Loucy (cell line): ENCODE results near the gene PACRG.

ENCODE experiments used
- H2AFZ ChIP-seq: fragments of 200-600 bp; sonication (generic); 2 replicates; pipeline ENCODE4 v1.6.0; 2016; ENCODE audit warnings: antibody characterized with exemption, mild to moderate bottlenecking, low read length, moderate library complexity
- H3F3A ChIP-seq: fragments of 200-600 bp; 2 replicates; pipeline ENCODE4 v1.6.0; 2016; ENCODE audit warnings: antibody characterized with exemption, low read depth, mild to moderate bottlenecking
- H3K27me3 ChIP-seq: fragments of 200-600 bp; sonication (generic); 2 replicates; pipeline ENCODE4 v1.6.1; 2014; ENCODE audit warnings: low read length, mild to moderate bottlenecking; ENCODE audit not compliant: insufficient read depth, poor library complexity, severe bottlenecking
- H3K36me3 ChIP-seq: fragments of 200-600 bp; sonication (generic); 2 replicates; pipeline ENCODE4 v1.6.1; 2016; ENCODE audit warnings: low read length; ENCODE audit not compliant: insufficient read depth
- H3K4me1 ChIP-seq: fragments of 200-600 bp; sonication (generic); 2 replicates; pipeline ENCODE4 v1.5.1; 2014; ENCODE audit warnings: low read length, mild to moderate bottlenecking; ENCODE audit not compliant: insufficient read depth, poor library complexity, severe bottlenecking
- H3K4me2 ChIP-seq: fragments of 200-600 bp; sonication (generic); 2 replicates; pipeline ENCODE4 v1.6.0; 2014; ENCODE audit warnings: antibody characterized with exemption, low read length, low read depth, mild to moderate bottlenecking; ENCODE audit not compliant: poor library complexity, severe bottlenecking
- H3K4me3 ChIP-seq: fragments of 200-600 bp; sonication (generic); 2 replicates; pipeline ENCODE4 v1.5.1; 2014; ENCODE audit warnings: low read length, mild to moderate bottlenecking, mixed read lengths; ENCODE audit not compliant: poor library complexity, severe bottlenecking
- H3K79me2 ChIP-seq: fragments of 200-600 bp; sonication (generic); 2 replicates; pipeline ENCODE4 v1.6.1; 2014; ENCODE audit warnings: low read length; ENCODE audit not compliant: insufficient read depth
- H3K9ac ChIP-seq: fragments of 200-600 bp; sonication (generic); 2 replicates; pipeline ENCODE4 v1.6.0; 2014; ENCODE audit warnings: mild to moderate bottlenecking, low read depth, low read length, moderate library complexity; ENCODE audit not compliant: poor library complexity, severe bottlenecking
- H3K9me2 ChIP-seq: fragments of 200-600 bp; sonication (generic); replicated peaks from 2 replicates; pipeline ENCODE4 v1.6.1; 2016; ENCODE audit warnings: low read depth, low read length, mixed read lengths
- H3K9me3 ChIP-seq: fragments of 200-600 bp; sonication (generic); 2 replicates; pipeline ENCODE4 v1.6.1; 2014; ENCODE audit warnings: mild to moderate bottlenecking, antibody characterized with exemption, low read length, low read depth; ENCODE audit not compliant: insufficient read depth
- H4K20me1 ChIP-seq: fragments of 200-600 bp; sonication (generic); 2 replicates; pipeline ENCODE4 v1.6.0; 2014; ENCODE audit warnings: antibody characterized with exemption, low read length, mild to moderate bottlenecking; ENCODE audit not compliant: insufficient read depth, poor library complexity, severe bottlenecking
- EZH2phosphoT487 ChIP-seq: fragments of 200-600 bp; IDR thresholded peaks from 2 replicates; pipeline ENCODE4 v1.6.1; 2018; ENCODE audit warnings: antibody characterized with exemption, mild to moderate bottlenecking, moderate library complexity, borderline replicate concordance
- TF ChIP-seq, protein P1 (sequence below): fragments of 200-600 bp; sonication (generic); conservative IDR thresholded peaks from 2 replicates; pipeline ENCODE4 v1.5.1; 2014; ENCODE audit warnings: mild to moderate bottlenecking, antibody characterized with exemption, low read length

Gene PACRG

GRCh38 chr6:163306000-163306399, 578.2 kb downstream of the PACRG start:
- H3K4me3 ChIP-seq, result no peak overlapping the region
- no peak overlapping the region for H3K9ac ChIP-seq
- no peak overlapping the region for H3K4me2 ChIP-seq
- H3K27me3 ChIP-seq, result no peaks in the 10 kb centered on the region
- H3F3A ChIP-seq, result no peaks in the 10 kb centered on the region
- H3K9me2 ChIP-seq, result no peaks in the 10 kb centered on the region
- TF ChIP-seq EZH2phosphoT487, result no peak
- H2AFZ ChIP-seq, result no peak overlapping the region
- H3K4me1 ChIP-seq, result no peaks in the 10 kb centered on the region
- H3K36me3 ChIP-seq, result no peaks in the 10 kb centered on the region
- no peaks in the 10 kb centered on the region for H4K20me1 ChIP-seq
- no peaks in the 10 kb centered on the region for H3K79me2 ChIP-seq
- peaks cover 5% of the 10 kb centered on the region; the same call in 1 of the 2 replicates for H3K9me3 ChIP-seq

- Histone ChIP-seq H3K4me1 (no peaks in the 10 kb centered on the region), H3K9ac (no peak overlapping the region), H3K9me2 (no peaks in the 10 kb centered on the region)
These were observed 581.1 kb downstream of the PACRG start for GRCh38 chr6:163308629-163309440.

DNA sequence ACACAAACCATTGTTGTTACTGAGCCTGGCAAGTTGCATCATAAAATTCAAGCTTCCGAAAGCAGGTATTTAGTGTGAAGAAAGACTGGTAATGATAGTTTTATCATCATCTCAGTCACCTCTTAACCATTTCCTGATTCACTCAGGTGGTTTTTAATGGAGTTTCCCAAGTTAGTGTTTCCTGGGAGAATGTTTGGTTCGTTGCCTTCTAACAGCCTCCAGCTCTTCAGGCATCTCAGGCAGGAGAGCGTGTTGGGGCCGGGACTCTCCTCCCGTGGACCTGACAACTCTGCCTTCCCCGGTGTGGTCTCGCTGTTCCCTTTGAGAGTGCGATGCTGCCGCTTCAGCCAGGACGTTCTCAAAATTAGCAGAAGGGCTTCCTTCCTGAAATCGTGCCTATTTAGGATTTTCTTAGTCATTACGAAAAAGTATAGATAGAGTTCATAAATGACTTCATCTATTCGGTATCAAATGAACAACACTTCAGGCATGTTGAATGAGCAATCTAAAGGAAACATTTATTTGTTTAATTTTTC, 581.8 kb downstream of the PACRG start:
- Histone ChIP-seq H3K9me2 (no peaks in the 10 kb centered on the region), H4K20me1 (no peaks in the 10 kb centered on the region), H3K79me2 (no peaks in the 10 kb centered on the region), H3K4me1 (no peaks in the 10 kb centered on the region), H3K9ac (no peak overlapping the region), H3K27me3 (no peaks in the 10 kb centered on the region), H3F3A (no peaks in the 10 kb centered on the region), H2AFZ (no peak overlapping the region), H3K4me3 (no peak overlapping the region), H3K36me3 (no peaks in the 10 kb centered on the region), H3K4me2 (no peak overlapping the region), H3K9me3 (peaks cover 5% of the 10 kb centered on the region; the same call in 1 of the 2 replicates)
- TF ChIP-seq, protein P1, sequence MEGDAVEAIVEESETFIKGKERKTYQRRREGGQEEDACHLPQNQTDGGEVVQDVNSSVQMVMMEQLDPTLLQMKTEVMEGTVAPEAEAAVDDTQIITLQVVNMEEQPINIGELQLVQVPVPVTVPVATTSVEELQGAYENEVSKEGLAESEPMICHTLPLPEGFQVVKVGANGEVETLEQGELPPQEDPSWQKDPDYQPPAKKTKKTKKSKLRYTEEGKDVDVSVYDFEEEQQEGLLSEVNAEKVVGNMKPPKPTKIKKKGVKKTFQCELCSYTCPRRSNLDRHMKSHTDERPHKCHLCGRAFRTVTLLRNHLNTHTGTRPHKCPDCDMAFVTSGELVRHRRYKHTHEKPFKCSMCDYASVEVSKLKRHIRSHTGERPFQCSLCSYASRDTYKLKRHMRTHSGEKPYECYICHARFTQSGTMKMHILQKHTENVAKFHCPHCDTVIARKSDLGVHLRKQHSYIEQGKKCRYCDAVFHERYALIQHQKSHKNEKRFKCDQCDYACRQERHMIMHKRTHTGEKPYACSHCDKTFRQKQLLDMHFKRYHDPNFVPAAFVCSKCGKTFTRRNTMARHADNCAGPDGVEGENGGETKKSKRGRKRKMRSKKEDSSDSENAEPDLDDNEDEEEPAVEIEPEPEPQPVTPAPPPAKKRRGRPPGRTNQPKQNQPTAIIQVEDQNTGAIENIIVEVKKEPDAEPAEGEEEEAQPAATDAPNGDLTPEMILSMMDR, result no peak
- no peak for TF ChIP-seq EZH2phosphoT487

More at GRCh38 chr6:163308629-163309440, 581.1 kb downstream of the PACRG start:
- no peaks in the 10 kb centered on the region for H3K27me3 ChIP-seq
- no peaks in the 10 kb centered on the region for H4K20me1 ChIP-seq
- no peaks in the 10 kb centered on the region for H3K36me3 ChIP-seq
- no peak overlapping the region for H2AFZ ChIP-seq
- no peak overlapping the region for H3K4me2 ChIP-seq
- H3F3A ChIP-seq, result no peaks in the 10 kb centered on the region
- no peak overlapping the region for H3K4me3 ChIP-seq
- TF ChIP-seq EZH2phosphoT487, result no peak
- TF ChIP-seq, protein P1, result no peak
- no peaks in the 10 kb centered on the region for H3K79me2 ChIP-seq
- peaks cover 5% of the 10 kb centered on the region; the same call in 1 of the 2 replicates for H3K9me3 ChIP-seq
